HepG2 (cell line): ENCODE data around the gene ZNF444. TPM values are rescaled to one million over a fixed set of nuclear protein-coding genes. Genes with fewer than 3 reads are reported as not detected.

ENCODE experiments used
- GLMP ChIP-seq: sonication (generic); formaldehyde crosslinking; IDR thresholded peaks from 2 replicates; pipeline ENCODE4 v1.9.0; 2021; ENCODE audit warnings: missing genetic modification reagents, mild to moderate bottlenecking, borderline replicate concordance
- GPN1 ChIP-seq: sonication (generic); formaldehyde crosslinking; IDR thresholded peaks from 2 replicates; pipeline ENCODE4 v1.5.1; 2020; ENCODE audit warnings: missing genetic modification reagents, borderline replicate concordance
- HCFC1 ChIP-seq: fragments of 150-350 bp; IDR thresholded peaks from 2 replicates; pipeline ENCODE4 v1.6.1; 2014; ENCODE audit warnings: low read depth, low read length
- HINFP ChIP-seq: sonication (generic); formaldehyde crosslinking; IDR thresholded peaks from 2 replicates; pipeline ENCODE4 v1.4.0; 2020; ENCODE audit warnings: low read depth, mild to moderate bottlenecking, missing genetic modification reagents
- JUNB ChIP-seq: sonication (generic); formaldehyde crosslinking; IDR thresholded peaks from 2 replicates; pipeline ENCODE4 v1.8.0; 2022; ENCODE audit warnings: missing genetic modification reagents, mild to moderate bottlenecking, borderline replicate concordance
- KLF12 ChIP-seq: sonication (generic); formaldehyde crosslinking; IDR thresholded peaks from 2 replicates; pipeline ENCODE4 v1.4.0; 2020; ENCODE audit warnings: missing genetic modification reagents, borderline replicate concordance
- MED1 ChIP-seq: sonication (generic); formaldehyde crosslinking; IDR thresholded peaks from 2 replicates; pipeline ENCODE4 v1.4.0; 2020; ENCODE audit warnings: missing genetic modification reagents
- POLR2G ChIP-seq: fragments of 200-400 bp; formaldehyde crosslinking; IDR thresholded peaks from 2 replicates; pipeline ENCODE4 v1.6.1; 2018; ENCODE audit warnings: mild to moderate bottlenecking, low read depth, low read length, moderate library complexity
- PREB ChIP-seq: sonication (generic); formaldehyde crosslinking; IDR thresholded peaks from 2 replicates; pipeline ENCODE4 v1.4.0; 2020; ENCODE audit warnings: missing genetic modification reagents
- REL ChIP-seq: sonication (generic); formaldehyde crosslinking; conservative IDR thresholded peaks from 2 replicates; pipeline ENCODE4 v1.8.0; 2022; ENCODE audit warnings: mild to moderate bottlenecking, missing genetic modification reagents, moderate library complexity
- SALL1 ChIP-seq: sonication (generic); formaldehyde crosslinking; IDR thresholded peaks from 2 replicates; pipeline ENCODE4 v1.8.0; 2022; ENCODE audit warnings: mild to moderate bottlenecking, missing genetic modification reagents
- SKI ChIP-seq: fragments of 450-650 bp; IDR thresholded peaks from one replicate; pipeline ENCODE4 v1.6.1; 2018; ENCODE audit warnings: mild to moderate bottlenecking; ENCODE audit not compliant: partially characterized antibody
- SMARCC2 ChIP-seq: fragments of 450-650 bp; IDR thresholded peaks from 2 replicates; pipeline ENCODE4 v1.6.1; 2017; ENCODE audit warnings: antibody characterized with exemption, mild to moderate bottlenecking
- SP140L ChIP-seq: sonication (generic); formaldehyde crosslinking; IDR thresholded peaks from 2 replicates; pipeline ENCODE4 v1.4.0; 2020; ENCODE audit warnings: missing genetic modification reagents, borderline replicate concordance
- SSRP1 ChIP-seq: IDR thresholded peaks from 2 replicates; pipeline ENCODE4 v1.6.1; 2016; ENCODE audit warnings: control low read depth
- THAP11 ChIP-seq: IDR thresholded peaks from 2 replicates; pipeline ENCODE4 v1.6.1; 2016; ENCODE audit warnings: missing biosample characterization, missing genetic modification reagents
- TSC22D2 ChIP-seq: sonication (generic); formaldehyde crosslinking; IDR thresholded peaks from 2 replicates; pipeline ENCODE4 v1.5.1; 2020; ENCODE audit warnings: missing genetic modification reagents, mild to moderate bottlenecking, borderline replicate concordance
- USF2 ChIP-seq, 2 experiments: sonication (generic) in 1 of 2; formaldehyde crosslinking in 1 of 2; IDR thresholded peaks; 2 replicates each; pipeline versions ENCODE4 v1.5.1 to v1.6.1; 2011 to 2020; ENCODE audit warnings: borderline replicate concordance in 1 of 2, low read depth in 1 of 2, low read length in 1 of 2, mild to moderate bottlenecking in 1 of 2, missing genetic modification reagents in 1 of 2, moderate library complexity in 1 of 2
- WIZ ChIP-seq: sonication (generic); formaldehyde crosslinking; IDR thresholded peaks from 2 replicates; pipeline ENCODE4 v1.5.1; 2020; ENCODE audit warnings: mild to moderate bottlenecking, missing genetic modification reagents
- ZKSCAN8 ChIP-seq: IDR thresholded peaks from 2 replicates; pipeline ENCODE4 v1.6.1; 2016; ENCODE audit warnings: borderline replicate concordance, missing genetic modification reagents, missing compliant biosample characterization
- ZNF138 ChIP-seq: sonication (generic); formaldehyde crosslinking; IDR thresholded peaks from 2 replicates; pipeline ENCODE4 v1.5.0; 2020; ENCODE audit warnings: mild to moderate bottlenecking, low read depth, missing genetic modification reagents
- ZNF510 ChIP-seq: sonication (generic); formaldehyde crosslinking; IDR thresholded peaks from 2 replicates; pipeline ENCODE4 v1.4.0; 2020; ENCODE audit warnings: low read depth, mild to moderate bottlenecking, missing genetic modification reagents
- ZNF557 ChIP-seq: sonication (generic); formaldehyde crosslinking; IDR thresholded peaks from 2 replicates; pipeline ENCODE4 v1.4.0; 2020; ENCODE audit warnings: missing genetic modification reagents
- ZNF746 ChIP-seq: sonication (generic); formaldehyde crosslinking; IDR thresholded peaks from 2 replicates; pipeline ENCODE4 v1.8.0; 2022; ENCODE audit warnings: mild to moderate bottlenecking, missing genetic modification reagents
- ZNF766 ChIP-seq: sonication (generic); formaldehyde crosslinking; IDR thresholded peaks from 2 replicates; pipeline ENCODE4 v1.5.0; 2020; ENCODE audit warnings: missing genetic modification reagents, borderline replicate concordance
- ZNF850 ChIP-seq: sonication (generic); formaldehyde crosslinking; conservative IDR thresholded peaks from 2 replicates; pipeline ENCODE4 v1.9.0; 2021; ENCODE audit warnings: mild to moderate bottlenecking, missing genetic modification reagents
- ZNF879 ChIP-seq: sonication (generic); formaldehyde crosslinking; IDR thresholded peaks from 2 replicates; pipeline ENCODE4 v1.8.1; 2023; ENCODE audit warnings: missing genetic modification reagents
- polyA plus RNA-seq, 8 experiments: library from polyadenylated mRNA; depleted of rRNA in 3 of 8; stranded (reverse) in 7 of 8; unstranded in 1 of 8; fragments of >200 nt; fragmentation: Illumina TruSeq in 4 of 8; extraction: Trizol in 4 of 8; gene quantifications; 2 replicates each; pipeline versions ENCODE4 v1.2.1 to v1.2.3, GENCODE V29; 2011 to 2016; ENCODE audit warnings: low read depth in 4 of 8, missing spikeins in 1 of 8, mixed read lengths in 1 of 8; ENCODE audit not compliant: insufficient read depth in 1 of 8
- total RNA-seq, 5 experiments: library from RNA; depleted of rRNA; stranded (reverse); fragments of >200 nt; fragmentation: Illumina TruSeq; extraction: Trizol; gene quantifications; 2 replicates each; pipeline ENCODE4 v1.2.3, GENCODE V29; 2016; ENCODE audit warnings: low read depth in 1 of 5

Gene ZNF444
- total and polyA plus RNA-seq, 2 of the 13 experiments (the other 11 are each of a cell fraction or from before 2014, with no cell fraction given) = 27.4 to 30.3 TPM

DNA sequence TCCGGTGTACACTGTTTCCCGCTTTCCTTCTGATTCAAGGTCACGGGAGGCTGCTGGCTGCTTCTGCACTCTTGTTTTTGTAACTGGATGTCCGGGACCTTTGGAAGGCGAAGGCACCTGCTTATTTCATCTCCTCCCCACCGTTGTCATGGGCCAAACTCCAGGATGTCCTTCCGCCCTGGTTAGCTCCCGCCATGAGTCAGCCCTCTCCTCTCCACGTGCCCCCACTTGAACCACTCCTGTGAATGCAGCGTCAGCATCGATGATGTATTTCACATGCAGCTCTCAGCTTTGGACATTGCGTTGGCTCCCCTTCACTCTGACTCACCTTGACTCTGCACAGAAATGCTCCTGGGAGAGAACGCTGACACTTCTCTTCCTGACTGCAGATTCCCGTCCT lies 29.2 kb downstream of the ZNF444 start (continued):
- peak; percentile 68; the same call in 1 of the 2 replicates for TF ChIP-seq ZNF746 (CRISPR knock-in tag)
- no peak for TF ChIP-seq WIZ (CRISPR knock-in tag)
- peak; percentile 92 for TF ChIP-seq USF2 (IDR thresholded peaks at IDR 0.05; ENCODE audit: low read depth, low read length)
- TF ChIP-seq USF2 (CRISPR knock-in tag; IDR thresholded peaks at IDR 0.05; ENCODE audit: borderline replicate concordance) = peak; percentile 82
- no peak for TF ChIP-seq SP140L (CRISPR knock-in tag)
- no peak for TF ChIP-seq GLMP (CRISPR knock-in tag)
- TF ChIP-seq SKI = no peak
- no peak for TF ChIP-seq GPN1 (CRISPR knock-in tag)
- peak; percentile 69 for TF ChIP-seq JUNB (CRISPR knock-in tag)
- 0 out of 2 replicates have a peak, but pooled peaks have one; percentile 41 for TF ChIP-seq ZNF510 (CRISPR knock-in tag)
- peak; percentile 23; the same call in 1 of the 2 replicates for TF ChIP-seq HCFC1
- TF ChIP-seq ZNF850 = no peak
- no peak for TF ChIP-seq ZNF138 (CRISPR knock-in tag)
- TF ChIP-seq THAP11 (CRISPR knock-in tag) = peak; percentile 81
- TF ChIP-seq TSC22D2 (CRISPR knock-in tag) = no peak
- TF ChIP-seq ZNF766 (CRISPR knock-in tag) = no peak
- no peak for TF ChIP-seq HINFP (CRISPR knock-in tag)
- no peak for TF ChIP-seq SMARCC2
- no peak for TF ChIP-seq PREB (CRISPR knock-in tag)
- TF ChIP-seq POLR2G = no peak
- TF ChIP-seq ZNF557 = no peak
- peak; percentile 91 for TF ChIP-seq SALL1 (CRISPR knock-in tag)
- TF ChIP-seq SSRP1 = no peak
- TF ChIP-seq ZKSCAN8 = no peak
- TF ChIP-seq REL (CRISPR knock-in tag) = no peak
- no peak for TF ChIP-seq KLF12 (CRISPR knock-in tag)
- TF ChIP-seq MED1 (CRISPR knock-in tag) = peak; percentile 79
- TF ChIP-seq ZNF879 = peak; percentile 56; the same call in 1 of the 2 replicates
